NCI-H1694 (cell line): ENCODE results near the gene FGFBP2.
"Not testable (repeated sequence)": the region's sequence is repeated elsewhere in the genome, so short reads cannot be mapped to it uniquely, and the experiment has no call there.

ENCODE experiments used
- DNase-seq: peaks from one replicate; lab custom pipeline; 2025; lab: John Stamatoyannopoulos, UW

FGFBP2 gene

DNA sequence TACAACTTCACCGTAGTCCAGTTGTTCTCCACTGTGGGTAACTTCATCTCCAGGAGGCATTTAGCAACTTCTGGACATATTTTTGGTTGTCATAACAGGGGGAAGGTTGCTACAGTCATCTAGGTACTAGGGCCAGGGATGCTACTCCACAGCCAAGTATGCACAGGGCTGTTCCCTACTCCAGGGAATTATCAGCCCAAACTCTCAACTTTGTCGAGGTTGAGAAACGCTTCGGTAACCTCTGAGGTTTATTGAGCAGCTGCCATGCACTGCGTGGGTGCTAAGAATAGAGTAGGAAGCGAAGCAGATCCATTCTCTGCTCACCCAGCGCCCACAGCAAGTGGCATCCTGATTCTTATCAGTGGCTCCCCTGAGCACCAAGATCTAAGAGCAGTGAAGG, 32.7 kb downstream of the FGFBP2 start:
- DNase-seq = no peak

DNA sequence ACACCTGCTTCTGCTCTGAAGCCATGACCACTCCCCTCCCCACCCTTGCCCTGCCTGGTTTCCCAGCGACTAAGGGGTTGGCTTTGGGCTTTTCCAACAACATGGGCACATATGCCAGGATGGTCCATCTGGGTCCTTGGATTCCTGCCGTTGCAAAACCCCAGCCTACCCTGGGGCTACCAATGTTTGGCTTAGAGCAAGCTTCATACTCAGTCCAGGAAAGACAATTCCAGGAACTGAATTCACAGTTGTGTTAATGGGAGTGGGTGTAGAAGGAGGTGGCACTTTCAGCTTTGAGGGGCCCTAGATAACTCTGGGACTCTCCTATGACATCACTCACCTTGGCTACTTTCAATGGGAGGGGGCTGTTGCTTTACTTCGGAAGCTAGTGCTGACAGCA, 33.4 kb downstream of the FGFBP2 start:
- no peak for DNase-seq

DNA sequence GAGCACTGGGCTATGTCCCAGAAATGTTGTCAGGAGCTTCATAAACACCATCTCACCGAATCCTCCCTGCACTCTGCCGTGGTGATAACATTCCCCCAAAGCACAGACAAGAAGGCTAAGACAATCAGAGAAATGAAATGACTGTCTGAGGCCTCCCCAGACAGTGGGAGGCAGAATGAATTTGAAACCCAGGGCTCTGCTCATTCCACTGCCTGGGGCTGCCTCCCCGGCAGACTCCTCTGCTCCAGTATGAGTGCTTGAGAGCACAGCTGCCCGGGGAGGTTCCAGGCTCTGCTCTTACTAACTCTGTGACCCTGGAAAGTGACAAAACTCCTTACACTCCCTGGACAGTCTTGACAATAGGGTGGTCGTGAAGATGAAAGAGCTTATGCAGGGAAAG, 34.1 kb downstream of the FGFBP2 start:
- DNase-seq = no peak

DNA sequence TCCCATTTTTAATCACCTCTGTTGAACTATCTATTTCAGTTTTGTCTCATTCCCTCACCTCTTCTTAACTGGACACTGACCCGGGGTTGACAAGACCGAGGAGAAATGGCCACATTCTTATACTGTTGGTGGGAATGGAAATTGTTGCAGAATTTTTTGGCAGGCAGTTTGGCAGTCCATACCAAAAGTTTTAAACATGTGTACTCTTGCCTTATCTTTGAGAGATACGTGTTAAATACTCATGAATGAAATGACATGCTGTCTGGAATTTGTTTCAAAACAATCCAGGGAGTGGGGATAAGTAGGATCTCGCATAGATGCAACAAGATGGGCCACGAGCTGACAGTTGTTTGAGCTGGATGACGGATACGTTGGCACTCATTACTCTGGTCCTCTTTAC, 36.5 kb downstream of the FGFBP2 start:
- DNase-seq = no peak

DNA sequence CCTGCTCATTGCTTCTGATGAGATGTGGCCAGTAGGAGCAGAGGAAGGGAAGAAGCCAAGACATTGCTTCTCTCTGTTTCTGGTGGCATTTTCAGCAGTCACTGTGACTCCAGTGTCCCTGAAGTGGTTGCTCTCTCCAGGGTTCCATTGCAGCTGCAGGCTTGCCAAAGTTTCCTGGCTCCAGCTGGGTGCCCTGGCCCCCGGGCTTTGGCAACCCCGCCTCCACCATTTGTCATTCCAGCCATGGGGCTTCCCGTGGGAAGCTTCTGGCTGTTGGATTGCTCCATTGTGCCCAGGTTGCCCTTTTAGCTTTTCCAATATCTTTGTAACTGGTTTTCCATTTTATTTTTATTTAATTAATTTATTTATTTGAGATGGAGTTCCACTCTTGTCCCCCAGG, 37.1 kb downstream of the FGFBP2 start:
- DNase-seq = no peak

DNA sequence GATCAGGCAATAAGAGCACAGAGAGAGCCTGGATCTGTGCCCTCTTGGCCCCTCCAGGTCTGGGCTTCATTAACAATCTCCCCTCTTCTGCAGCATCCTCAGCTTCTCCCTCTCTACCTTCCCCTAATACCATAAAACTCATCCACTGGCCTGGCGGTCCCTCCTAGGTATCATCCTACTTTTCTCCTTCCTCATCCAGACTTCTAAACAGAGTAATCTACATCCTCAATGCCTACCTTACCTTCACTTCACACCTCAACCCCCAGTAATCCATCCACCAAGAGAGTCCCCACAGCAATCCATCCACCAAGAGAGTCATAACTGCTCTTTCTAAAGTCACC, 41.4 kb downstream of the FGFBP2 start:
- DNase-seq = no peak

DNA sequence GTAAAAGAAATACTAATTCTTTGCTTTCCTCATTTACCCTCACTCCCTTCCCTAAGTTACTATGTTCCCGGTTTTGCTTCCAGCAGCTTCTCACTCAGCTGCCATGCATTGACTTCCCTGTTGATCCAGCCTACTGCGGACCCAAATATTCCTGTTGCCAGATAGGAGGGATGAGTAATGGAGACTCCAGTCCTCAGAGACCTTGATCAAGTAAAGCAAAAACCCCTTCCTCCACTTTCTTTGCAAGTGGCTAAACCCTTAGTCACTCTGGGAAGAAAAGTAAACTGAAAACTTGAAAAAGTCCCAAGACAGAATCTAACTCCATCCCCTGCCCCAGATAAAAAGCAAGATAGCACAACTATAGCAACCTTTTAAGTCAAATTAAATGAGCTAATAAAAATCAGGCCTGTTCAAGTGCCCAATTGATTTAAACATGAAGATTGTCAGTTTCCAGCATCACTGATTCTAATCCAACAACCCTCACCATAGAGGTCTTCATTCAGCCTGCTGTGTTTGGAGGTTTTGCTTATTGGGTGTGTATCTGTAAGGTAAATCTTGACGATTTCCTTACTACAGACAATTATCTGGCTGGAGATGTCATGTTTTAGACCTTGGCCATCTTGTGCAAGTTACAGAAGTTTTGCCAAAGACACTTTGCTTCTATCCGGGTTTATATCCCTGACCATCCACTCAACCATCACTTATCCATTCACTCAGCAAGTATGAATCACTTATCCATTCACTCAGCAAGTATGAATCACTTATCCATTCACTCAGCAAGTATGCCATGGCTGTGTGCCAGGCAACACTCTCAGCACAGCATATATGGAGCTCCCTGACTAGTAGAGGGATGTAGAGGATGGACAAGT, 42.0 kb downstream of the FGFBP2 start:
- DNase-seq = no peak

DNA sequence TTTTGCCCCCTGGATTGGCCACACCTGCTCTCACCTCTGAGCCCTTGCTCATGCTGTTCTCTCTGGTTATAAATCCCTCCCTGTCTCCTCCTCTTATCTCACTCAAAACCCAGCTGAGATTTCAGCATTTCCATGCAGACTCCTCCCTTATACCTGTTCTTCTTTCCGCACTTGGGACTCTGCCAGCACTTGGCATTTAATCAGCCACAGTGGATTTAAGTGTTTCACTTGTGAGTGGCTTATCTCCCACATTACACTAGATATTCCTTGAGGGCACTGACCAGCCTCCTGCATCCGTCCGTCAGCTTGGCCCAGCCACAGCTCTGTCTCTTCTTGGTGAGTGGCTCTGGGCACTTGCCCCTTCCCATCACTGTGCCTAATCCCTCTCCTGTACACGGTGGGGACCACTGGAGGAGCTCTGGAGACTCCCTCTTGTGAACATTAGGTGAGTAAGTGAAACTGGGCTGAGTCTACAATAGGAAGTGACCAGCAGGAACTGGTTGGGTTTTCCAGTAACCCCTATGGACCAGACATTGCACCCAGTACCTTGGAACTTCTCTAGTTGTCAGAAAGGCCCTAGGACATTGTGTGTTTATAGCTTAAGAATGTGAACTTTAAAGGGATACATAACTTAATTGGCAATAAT, 44.4 kb downstream of the FGFBP2 start:
- DNase-seq = no peak

DNA sequence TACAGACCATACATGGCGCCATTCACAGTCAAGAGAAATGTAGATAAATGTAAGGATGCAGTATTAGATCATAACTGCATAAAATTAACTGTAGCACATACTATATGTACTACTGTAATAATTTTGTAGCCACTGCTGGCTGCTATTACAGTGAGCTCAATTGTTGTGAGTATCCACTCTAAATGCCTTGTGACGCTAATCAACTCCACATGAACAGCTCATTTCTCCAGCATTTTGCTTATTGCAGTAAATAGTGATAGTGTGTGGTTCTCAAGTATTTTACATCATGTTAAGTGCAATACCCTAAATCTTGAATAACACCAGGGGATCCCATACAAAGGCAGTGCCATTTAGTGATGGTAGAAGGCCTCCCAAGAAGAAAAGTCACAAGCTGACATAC, 45.7 kb downstream of the FGFBP2 start:
- DNase-seq = no peak

DNA sequence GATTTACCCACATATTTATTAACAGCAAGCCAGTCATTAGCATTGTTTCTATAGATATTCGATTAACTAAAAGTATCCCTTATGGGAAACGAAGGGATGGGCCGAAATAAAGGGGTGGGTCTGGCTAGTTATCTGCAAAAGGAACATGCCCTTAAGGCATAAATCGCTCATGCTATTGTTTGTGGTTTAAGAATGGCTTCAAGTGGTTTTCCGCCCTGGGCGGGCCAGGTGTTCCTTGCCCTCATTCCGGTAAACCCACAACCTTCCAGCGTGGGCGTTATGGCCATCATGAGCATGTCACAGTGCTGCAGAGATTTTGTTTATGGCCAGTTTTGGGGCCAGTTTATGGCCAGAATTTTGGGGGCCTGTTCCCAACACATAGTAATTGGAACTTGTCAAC, 46.6 kb downstream of the FGFBP2 start:
- not testable (repeated sequence) for DNase-seq

DNA sequence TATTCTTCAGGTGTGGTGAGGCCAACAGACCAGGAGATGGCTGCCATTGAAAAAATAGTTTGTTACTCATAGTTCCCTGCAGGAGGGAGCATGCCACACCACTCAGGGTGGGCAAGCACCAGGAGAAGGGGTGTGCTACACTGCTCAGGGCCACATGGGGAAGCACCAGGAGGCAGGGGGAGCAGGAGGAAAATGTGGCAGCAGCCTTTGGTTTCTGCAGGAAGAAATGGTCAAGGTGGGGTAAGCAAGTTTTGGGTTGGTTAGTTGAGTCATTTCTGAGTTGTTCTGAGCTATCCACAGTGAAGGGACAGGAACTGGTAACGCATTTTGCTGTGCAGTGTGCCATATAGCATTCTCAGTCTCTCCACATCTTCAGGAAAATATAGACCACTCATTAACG, 48.2 kb downstream of the FGFBP2 start:
- no peak for DNase-seq

DNA sequence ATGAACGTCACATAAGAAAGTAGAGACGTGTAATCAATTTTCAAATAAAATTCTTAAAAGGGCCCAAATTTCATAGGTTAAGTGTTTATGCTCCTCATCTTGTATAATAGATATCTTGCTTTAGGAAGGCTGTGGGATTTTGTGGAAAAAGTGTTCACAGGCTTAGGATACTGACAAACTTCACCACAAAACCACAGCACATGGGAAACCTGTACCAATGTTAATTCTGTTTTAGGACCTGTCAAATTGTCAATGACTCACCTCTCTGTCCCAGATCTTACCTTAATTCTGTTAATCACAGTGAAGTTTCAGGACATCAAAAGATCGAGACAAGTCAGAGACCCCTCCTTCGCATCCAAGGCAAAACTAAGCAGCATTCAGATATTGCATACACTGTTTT, 48.7 kb downstream of the FGFBP2 start:
- DNase-seq = no peak

DNA sequence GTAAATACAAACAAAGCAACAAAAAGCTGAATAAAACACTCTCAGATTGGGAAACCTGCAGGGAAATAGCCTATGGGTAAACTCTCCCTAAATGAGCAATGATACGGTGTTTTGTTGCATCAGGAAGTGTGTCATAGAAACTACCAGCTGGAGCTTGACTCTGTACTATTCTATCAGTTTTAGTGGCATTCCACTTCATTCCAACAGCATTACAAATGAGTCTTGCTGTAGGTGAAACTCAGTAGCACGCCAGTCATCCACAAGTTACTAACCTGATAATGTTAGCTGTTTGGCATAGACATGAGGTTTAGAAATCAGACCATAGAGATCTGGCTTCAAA, 49.4 kb downstream of the FGFBP2 start:
- DNase-seq = no peak

DNA sequence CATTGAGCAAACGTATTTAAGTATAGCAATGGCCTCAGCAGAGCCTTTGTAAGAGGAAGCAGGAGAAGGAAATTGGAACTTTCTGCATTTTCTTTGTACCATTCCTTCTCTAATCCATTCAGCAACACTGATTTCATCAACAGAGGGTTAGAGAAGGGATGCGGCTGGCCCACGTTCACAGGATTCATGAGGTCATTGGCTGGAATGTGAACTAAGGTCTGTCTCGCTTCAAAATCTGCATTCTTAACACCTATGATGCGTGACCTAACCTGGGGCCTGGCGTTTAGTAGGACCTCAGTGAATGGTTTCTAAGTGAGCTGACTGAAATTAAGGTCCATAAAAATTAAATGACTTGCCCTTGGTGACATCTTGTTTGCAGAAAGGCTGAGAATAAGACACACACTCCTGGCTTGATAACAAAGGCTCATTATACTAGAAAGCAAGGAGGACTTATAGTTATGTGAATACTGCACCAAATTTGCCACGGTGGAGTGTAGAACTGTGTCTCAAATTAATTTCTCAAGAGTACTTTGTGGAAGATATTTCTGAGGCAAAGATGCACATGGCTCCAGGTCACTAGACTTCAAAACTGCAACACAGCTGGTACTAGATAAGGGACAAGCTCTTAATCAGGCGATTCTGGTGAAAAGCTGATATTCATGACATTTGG, 49.9 kb downstream of the FGFBP2 start:
- no peak for DNase-seq

DNA sequence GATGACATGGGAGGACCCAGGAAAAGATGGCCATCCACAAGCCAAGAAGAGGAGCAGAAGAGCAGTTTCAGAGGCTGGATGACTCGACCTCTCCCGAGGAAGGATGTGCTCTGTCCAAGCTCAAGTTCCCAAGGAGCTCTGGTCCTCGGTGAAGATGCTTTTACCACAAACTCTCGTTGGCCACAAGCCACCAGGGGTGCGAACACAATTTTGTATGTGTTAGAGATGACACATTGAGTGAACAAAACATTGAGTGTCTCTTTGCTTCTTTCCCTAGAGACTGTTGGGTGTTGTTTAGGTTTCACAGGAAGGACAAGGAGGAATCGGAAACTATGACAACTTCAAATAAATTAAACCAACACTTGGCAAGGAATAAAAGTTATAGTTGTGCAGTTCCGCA, 50.7 kb downstream of the FGFBP2 start:
- DNase-seq = no peak
